ENCODE data around the gene TFCP2. TPM values are rescaled to one million over a fixed set of nuclear protein-coding genes. Genes with fewer than 3 reads are reported as not detected.
A peak's percentile ranks its signal among the peaks of the same experiment; 100 is the strongest.

TFCP2 gene
- total and polyA plus RNA-seq, 2 of the 13 experiments (the other 11 are each of a cell fraction or from before 2014, with no cell fraction given), result 7.6 to 10.0 TPM

DNA sequence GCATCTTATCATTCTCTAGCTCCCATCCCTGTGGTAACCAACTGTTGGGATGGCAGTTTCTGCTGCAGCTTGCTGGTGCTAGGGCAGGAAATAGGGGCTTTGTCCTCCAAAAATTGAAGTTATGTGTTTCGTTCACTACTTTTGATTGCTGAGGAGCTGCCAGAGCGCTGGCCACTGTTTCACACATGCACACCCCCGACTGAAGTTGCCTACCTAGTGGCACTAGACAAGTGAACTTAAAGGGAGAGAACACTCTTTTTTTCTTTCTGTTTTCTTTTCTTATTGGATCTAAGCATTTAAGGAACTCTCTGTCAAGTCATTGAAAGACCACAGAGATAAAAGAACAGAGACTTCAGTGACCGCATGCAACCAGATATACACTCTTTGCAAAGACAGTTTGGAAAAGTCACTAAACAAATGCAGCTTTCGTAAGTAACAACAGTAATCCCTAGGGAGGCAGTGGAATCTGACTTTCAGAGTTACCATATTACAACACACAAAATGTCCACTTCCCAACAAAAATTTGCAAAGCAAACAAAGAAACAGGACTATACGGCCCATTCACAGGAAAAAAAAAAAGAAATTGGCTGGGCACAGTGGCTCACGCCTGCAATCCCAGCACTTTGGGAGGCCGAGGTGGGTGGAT is 12.0 kb downstream of the TFCP2 start (continued):
- TF ChIP-seq, protein P1, sequence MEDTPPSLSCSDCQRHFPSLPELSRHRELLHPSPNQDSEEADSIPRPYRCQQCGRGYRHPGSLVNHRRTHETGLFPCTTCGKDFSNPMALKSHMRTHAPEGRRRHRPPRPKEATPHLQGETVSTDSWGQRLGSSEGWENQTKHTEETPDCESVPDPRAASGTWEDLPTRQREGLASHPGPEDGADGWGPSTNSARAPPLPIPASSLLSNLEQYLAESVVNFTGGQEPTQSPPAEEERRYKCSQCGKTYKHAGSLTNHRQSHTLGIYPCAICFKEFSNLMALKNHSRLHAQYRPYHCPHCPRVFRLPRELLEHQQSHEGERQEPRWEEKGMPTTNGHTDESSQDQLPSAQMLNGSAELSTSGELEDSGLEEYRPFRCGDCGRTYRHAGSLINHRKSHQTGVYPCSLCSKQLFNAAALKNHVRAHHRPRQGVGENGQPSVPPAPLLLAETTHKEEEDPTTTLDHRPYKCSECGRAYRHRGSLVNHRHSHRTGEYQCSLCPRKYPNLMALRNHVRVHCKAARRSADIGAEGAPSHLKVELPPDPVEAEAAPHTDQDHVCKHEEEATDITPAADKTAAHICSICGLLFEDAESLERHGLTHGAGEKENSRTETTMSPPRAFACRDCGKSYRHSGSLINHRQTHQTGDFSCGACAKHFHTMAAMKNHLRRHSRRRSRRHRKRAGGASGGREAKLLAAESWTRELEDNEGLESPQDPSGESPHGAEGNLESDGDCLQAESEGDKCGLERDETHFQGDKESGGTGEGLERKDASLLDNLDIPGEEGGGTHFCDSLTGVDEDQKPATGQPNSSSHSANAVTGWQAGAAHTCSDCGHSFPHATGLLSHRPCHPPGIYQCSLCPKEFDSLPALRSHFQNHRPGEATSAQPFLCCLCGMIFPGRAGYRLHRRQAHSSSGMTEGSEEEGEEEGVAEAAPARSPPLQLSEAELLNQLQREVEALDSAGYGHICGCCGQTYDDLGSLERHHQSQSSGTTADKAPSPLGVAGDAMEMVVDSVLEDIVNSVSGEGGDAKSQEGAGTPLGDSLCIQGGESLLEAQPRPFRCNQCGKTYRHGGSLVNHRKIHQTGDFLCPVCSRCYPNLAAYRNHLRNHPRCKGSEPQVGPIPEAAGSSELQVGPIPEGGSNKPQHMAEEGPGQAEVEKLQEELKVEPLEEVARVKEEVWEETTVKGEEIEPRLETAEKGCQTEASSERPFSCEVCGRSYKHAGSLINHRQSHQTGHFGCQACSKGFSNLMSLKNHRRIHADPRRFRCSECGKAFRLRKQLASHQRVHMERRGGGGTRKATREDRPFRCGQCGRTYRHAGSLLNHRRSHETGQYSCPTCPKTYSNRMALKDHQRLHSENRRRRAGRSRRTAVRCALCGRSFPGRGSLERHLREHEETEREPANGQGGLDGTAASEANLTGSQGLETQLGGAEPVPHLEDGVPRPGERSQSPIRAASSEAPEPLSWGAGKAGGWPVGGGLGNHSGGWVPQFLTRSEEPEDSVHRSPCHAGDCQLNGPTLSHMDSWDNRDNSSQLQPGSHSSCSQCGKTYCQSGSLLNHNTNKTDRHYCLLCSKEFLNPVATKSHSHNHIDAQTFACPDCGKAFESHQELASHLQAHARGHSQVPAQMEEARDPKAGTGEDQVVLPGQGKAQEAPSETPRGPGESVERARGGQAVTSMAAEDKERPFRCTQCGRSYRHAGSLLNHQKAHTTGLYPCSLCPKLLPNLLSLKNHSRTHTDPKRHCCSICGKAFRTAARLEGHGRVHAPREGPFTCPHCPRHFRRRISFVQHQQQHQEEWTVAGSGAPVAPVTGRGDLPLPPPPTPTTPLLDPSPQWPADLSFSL (CRISPR knock-in tag; IDR thresholded peaks at IDR 0.05), result peak; percentile 49; the same call in 1 of the 2 replicates
- TF ChIP-seq HDAC1 (CRISPR knock-in tag; IDR thresholded peaks at IDR 0.05) (no peak), RAD51 (IDR thresholded peaks at IDR 0.05; ENCODE audit: borderline replicate concordance) (no peak), SUZ12 (IDR thresholded peaks at IDR 0.05; ENCODE audit: low read depth, low read length) (no peak), ZNF282 (IDR thresholded peaks at IDR 0.05; ENCODE audit: partially characterized antibody) (no peak), ARNT (IDR thresholded peaks at IDR 0.05) (no peak), HOXA7 (CRISPR knock-in tag; IDR thresholded peaks at IDR 0.05) (no peak), ZBTB21 (CRISPR knock-in tag; IDR thresholded peaks at IDR 0.05) (no peak), ZMYM2 (CRISPR knock-in tag; IDR thresholded peaks at IDR 0.05) (0 out of 2 replicates have a peak, but pooled peaks have one; percentile 24), ZNF33A (CRISPR knock-in tag; IDR thresholded peaks at IDR 0.05; ENCODE audit: borderline replicate concordance) (no peak), ZNF704 (CRISPR knock-in tag; IDR thresholded peaks at IDR 0.05; ENCODE audit: borderline replicate concordance) (no peak), ZBTB39 (CRISPR knock-in tag; IDR thresholded peaks at IDR 0.05) (no peak)
- TF ChIP-seq, protein P2, sequence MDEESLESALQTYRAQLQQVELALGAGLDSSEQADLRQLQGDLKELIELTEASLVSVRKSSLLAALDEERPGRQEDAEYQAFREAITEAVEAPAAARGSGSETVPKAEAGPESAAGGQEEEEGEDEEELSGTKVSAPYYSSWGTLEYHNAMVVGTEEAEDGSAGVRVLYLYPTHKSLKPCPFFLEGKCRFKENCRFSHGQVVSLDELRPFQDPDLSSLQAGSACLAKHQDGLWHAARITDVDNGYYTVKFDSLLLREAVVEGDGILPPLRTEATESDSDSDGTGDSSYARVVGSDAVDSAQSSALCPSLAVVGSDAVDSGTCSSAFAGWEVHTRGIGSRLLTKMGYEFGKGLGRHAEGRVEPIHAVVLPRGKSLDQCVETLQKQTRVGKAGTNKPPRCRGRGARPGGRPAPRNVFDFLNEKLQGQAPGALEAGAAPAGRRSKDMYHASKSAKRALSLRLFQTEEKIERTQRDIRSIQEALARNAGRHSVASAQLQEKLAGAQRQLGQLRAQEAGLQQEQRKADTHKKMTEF (CRISPR knock-in tag; IDR thresholded peaks at IDR 0.05), result no peak

Data from HepG2 (cell line).